OCI-LY3 (cell line): ENCODE measurements around the gene GON4L.
A peak's percentile ranks its signal among the peaks of the same experiment; 100 is the strongest.
"Not testable (repeated sequence)": the region's sequence is repeated elsewhere in the genome, so short reads cannot be mapped to it uniquely, and the experiment has no call there.

Source experiments
- H2AFZ ChIP-seq: fragments of 200-600, 300-600 bp; shearing (Covaris generic); 2 replicates; pipeline ENCODE4 v1.6.0; 2014; ENCODE audit warnings: antibody characterized with exemption, low read depth, low read length
- H3K27ac ChIP-seq: fragments of 200-600, 300-600 bp; sonication (generic); 2 replicates; pipeline ENCODE4 v1.5.1; 2014; ENCODE audit warnings: mild to moderate bottlenecking, low read length, moderate library complexity, mixed read lengths
- H3K27me3 ChIP-seq: fragments of 200-600, 300-600 bp; sonication (generic); 2 replicates; pipeline ENCODE4 v1.6.1; 2014; ENCODE audit warnings: low read depth, low read length, mixed read lengths
- H3K36me3 ChIP-seq: fragments of 200-600, 300-600 bp; sonication (generic); replicated peaks from 2 replicates; pipeline ENCODE3; 2014; ENCODE audit warnings: low read depth, low read length, mixed read lengths
- H3K4me1 ChIP-seq: fragments of 300-600, 200-600 bp; sonication (generic); 2 replicates; pipeline ENCODE4 v1.6.1; 2014; ENCODE audit warnings: low read length, mixed read lengths
- H3K4me2 ChIP-seq: fragments of 200-600, 300-600 bp; sonication (generic); 2 replicates; pipeline ENCODE4 v1.6.1; 2014; ENCODE audit warnings: low read length, mixed read lengths
- H3K4me3 ChIP-seq: fragments of 300-600, 200-600 bp; sonication (generic); 2 replicates; pipeline ENCODE4 v1.5.1; 2014; ENCODE audit warnings: antibody characterized with exemption, mild to moderate bottlenecking, low read length, moderate library complexity
- H3K79me2 ChIP-seq: fragments of 300-600, 200-600 bp; shearing (Covaris generic); 2 replicates; pipeline ENCODE4 v1.6.1; 2014; ENCODE audit warnings: mild to moderate bottlenecking, low read length, mixed read lengths
- H3K9ac ChIP-seq: fragments of 300-600, 200-600 bp; shearing (Covaris generic); 2 replicates; pipeline ENCODE4 v1.6.0; 2014; ENCODE audit warnings: mild to moderate bottlenecking, low read length, moderate library complexity
- H3K9me3 ChIP-seq: fragments of 200-600, 300-600 bp; shearing (Covaris generic); 2 replicates; pipeline ENCODE4 v1.6.1; 2014; ENCODE audit warnings: low read length, mixed read lengths; ENCODE audit not compliant: insufficient read depth
- H4K20me1 ChIP-seq: fragments of 200-600, 300-600 bp; sonication (generic); 2 replicates; pipeline ENCODE4 v1.6.1; 2016; ENCODE audit warnings: low read length, mixed read lengths; ENCODE audit not compliant: insufficient read depth
- CTCF ChIP-seq: fragments of 200-600, 300-600 bp; sonication (generic); IDR thresholded peaks from 2 replicates; pipeline ENCODE4 v1.5.1; 2014; ENCODE audit warnings: antibody characterized with exemption, low read length, low read depth
- EZH2phosphoT487 ChIP-seq: fragments of 200-600 bp; shearing (Covaris generic); IDR thresholded peaks from 2 replicates; pipeline ENCODE4 v1.6.1; 2018; ENCODE audit warnings: antibody characterized with exemption, mixed run types, low read depth

The GON4L gene

GRCh38 chr1:155712636-155713035 lies 144.4 kb downstream of the GON4L start:
- H3K4me2 ChIP-seq, H3K4me3 ChIP-seq, H3K27me3 ChIP-seq, H2AFZ ChIP-seq, H3K9ac ChIP-seq, H3K27ac ChIP-seq, H3K9me3 ChIP-seq, H4K20me1 ChIP-seq: not testable (repeated sequence)
- H3K36me3 ChIP-seq: peaks cover 23% of the 10 kb centered on the region
- H3K79me2 ChIP-seq: peaks cover 59% of the 10 kb centered on the region
- peak; percentile 36 for TF ChIP-seq CTCF
- peaks cover 30% of the 10 kb centered on the region for H3K4me1 ChIP-seq

- not testable (repeated sequence) for H2AFZ ChIP-seq, H3K4me2 ChIP-seq, H3K4me3 ChIP-seq, H3K27me3 ChIP-seq, H3K27ac ChIP-seq, H4K20me1 ChIP-seq, H3K9me3 ChIP-seq, H3K9ac ChIP-seq
- H3K4me1 ChIP-seq: peaks cover 18% of the 10 kb centered on the region
- H3K36me3 ChIP-seq: peaks cover 21% of the 10 kb centered on the region
- H3K79me2 ChIP-seq: peaks cover 61% of the 10 kb centered on the region
Measured at GRCh38 chr1:155711457-155711856, 145.6 kb downstream of the GON4L start.

- Histone ChIP-seq H3K4me1 (no peaks in the 10 kb centered on the region), H3K36me3 (peaks cover 20% of the 10 kb centered on the region), H3K27me3 (no peaks in the 10 kb centered on the region), H3K4me2 (no peak overlapping the region), H3K9ac (no peak overlapping the region), H3K79me2 (peaks cover 62% of the 10 kb centered on the region), H2AFZ (no peak overlapping the region), H4K20me1 (0 out of 2 replicates have a peak, but pooled peaks cover 2% of the 10 kb centered on the region), H3K9me3 (no peaks in the 10 kb centered on the region), H3K27ac (no peak overlapping the region), H3K4me3 (no peak overlapping the region)
- TF ChIP-seq EZH2phosphoT487 (no peak), CTCF (no peak)
Measured at GRCh38 chr1:155709391-155709790, 147.6 kb downstream of the GON4L start.

- Histone ChIP-seq H3K9ac (no peak overlapping the region), H3K27ac (no peak overlapping the region), H3K4me1 (no peaks in the 10 kb centered on the region), H4K20me1 (peaks cover 6% of the 10 kb centered on the region; the same call in 1 of the 2 replicates), H3K79me2 (peaks cover 76% of the 10 kb centered on the region), H3K36me3 (peaks cover 20% of the 10 kb centered on the region), H3K4me2 (no peak overlapping the region), H3K27me3 (no peaks in the 10 kb centered on the region), H3K4me3 (no peak overlapping the region), H2AFZ (no peak overlapping the region), H3K9me3 (no peaks in the 10 kb centered on the region)
- no peak for TF ChIP-seq EZH2phosphoT487
- no peak for TF ChIP-seq CTCF
Measured at GRCh38 chr1:155706139-155706538, 150.9 kb downstream of the GON4L start.

- H4K20me1 ChIP-seq, H3K27me3 ChIP-seq, H3K4me1 ChIP-seq, H3K9me3 ChIP-seq, H3K27ac ChIP-seq, H2AFZ ChIP-seq, H3K4me3 ChIP-seq, H3K9ac ChIP-seq, H3K4me2 ChIP-seq: not testable (repeated sequence)
- H3K79me2 ChIP-seq: peaks cover 82% of the 10 kb centered on the region
- peaks cover 20% of the 10 kb centered on the region for H3K36me3 ChIP-seq
Measured at GRCh38 chr1:155704414-155704813, 152.6 kb downstream of the GON4L start.
